ENCODE results near the gene ATRIP. TPM values are rescaled to one million over a fixed set of nuclear protein-coding genes. Genes with fewer than 3 reads are reported as not detected.
A peak's percentile ranks its signal among the peaks of the same experiment; 100 is the strongest.

The ATRIP gene
- total RNA-seq, 1 donor = 7.8 TPM

DNA sequence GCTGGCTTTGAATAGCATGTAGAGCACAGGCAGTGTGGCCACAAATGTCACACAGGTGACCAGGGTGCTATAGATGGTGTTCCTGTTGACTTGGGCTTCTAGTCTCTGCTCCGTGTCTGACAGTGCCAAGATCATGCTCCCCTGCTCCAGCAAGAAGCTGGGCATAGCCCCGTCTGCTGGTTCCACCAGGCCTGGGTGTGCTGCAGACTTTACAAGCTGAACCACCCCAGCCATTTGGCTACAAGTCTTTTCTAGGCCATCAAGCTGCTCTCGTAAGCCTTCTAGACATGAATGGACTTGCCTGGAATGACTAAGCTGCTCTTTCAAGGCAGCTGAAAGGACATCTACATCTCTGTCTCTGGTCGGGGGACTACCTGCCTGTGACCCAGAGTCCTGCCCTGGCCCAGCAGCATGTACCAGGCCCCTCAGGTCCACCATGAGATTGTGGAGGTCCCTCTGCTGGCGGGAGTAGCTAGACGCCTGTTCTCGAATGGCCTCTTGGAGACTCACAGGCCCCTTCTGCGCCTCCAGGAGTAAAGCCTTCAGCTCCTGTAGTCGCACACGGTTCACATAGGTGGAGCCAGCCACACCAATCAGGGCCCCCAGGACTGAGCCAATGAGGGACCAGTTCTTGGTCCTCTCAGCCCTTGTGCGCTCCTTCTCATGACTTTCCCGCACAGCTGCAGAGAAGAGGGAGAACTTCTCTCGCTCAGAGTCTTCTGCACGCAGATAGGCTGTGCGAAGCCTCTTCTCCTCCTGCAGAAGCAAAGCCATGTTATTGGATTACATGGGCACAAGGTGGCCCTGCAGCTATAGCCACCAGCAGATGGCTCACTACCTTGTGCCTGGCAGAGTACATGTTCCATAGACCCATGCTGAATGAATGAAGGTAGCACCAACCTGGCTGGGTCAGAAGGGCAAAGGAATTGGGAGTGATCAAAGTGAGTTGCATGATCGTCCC is 13.8 kb upstream of the ATRIP start:
- H3K4me3 ChIP-seq (ENCODE audit: low read depth, low read length) = no peak overlapping the region
- DNase-seq (ENCODE audit: low read depth) = no peak
- TF ChIP-seq, protein P1, sequence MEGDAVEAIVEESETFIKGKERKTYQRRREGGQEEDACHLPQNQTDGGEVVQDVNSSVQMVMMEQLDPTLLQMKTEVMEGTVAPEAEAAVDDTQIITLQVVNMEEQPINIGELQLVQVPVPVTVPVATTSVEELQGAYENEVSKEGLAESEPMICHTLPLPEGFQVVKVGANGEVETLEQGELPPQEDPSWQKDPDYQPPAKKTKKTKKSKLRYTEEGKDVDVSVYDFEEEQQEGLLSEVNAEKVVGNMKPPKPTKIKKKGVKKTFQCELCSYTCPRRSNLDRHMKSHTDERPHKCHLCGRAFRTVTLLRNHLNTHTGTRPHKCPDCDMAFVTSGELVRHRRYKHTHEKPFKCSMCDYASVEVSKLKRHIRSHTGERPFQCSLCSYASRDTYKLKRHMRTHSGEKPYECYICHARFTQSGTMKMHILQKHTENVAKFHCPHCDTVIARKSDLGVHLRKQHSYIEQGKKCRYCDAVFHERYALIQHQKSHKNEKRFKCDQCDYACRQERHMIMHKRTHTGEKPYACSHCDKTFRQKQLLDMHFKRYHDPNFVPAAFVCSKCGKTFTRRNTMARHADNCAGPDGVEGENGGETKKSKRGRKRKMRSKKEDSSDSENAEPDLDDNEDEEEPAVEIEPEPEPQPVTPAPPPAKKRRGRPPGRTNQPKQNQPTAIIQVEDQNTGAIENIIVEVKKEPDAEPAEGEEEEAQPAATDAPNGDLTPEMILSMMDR (IDR thresholded peaks at IDR 0.05; ENCODE audit: insufficient read depth, low read depth, low read length) = peak; percentile 8

DNA sequence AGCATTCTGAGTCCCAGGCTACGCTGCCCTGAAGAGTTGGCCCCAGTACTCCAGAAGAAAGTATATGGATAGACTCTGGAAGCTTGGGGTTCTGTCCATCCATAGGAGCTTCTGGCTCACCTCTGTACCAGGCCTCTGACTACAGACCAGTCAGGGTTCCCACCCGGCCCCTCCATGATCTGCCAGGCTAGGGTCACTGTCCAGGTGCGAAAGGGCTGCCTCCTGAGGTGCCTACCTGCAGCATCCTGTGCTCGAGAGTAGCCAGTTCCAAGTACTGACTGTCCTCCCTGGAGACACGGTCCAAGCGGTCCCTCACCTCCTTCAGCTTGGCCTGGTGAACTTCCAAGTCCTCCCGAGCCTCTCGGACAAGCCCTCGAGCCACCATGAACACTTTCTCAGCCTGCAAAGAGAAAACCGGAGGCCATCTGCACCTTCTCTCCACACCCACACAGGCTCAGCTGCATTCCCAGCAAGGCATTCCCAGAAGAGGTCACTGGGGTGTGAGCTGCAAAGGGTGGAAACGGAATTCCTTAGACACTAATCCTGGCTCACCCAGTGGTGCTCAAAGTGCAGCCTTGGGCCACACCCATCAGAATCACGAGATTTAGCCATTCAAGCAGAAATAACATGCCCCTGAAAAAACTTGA is 12.9 kb upstream of the ATRIP start:
- peak overlapping the region; percentile 10 for H3K4me3 ChIP-seq (ENCODE audit: low read depth, low read length)

DNA sequence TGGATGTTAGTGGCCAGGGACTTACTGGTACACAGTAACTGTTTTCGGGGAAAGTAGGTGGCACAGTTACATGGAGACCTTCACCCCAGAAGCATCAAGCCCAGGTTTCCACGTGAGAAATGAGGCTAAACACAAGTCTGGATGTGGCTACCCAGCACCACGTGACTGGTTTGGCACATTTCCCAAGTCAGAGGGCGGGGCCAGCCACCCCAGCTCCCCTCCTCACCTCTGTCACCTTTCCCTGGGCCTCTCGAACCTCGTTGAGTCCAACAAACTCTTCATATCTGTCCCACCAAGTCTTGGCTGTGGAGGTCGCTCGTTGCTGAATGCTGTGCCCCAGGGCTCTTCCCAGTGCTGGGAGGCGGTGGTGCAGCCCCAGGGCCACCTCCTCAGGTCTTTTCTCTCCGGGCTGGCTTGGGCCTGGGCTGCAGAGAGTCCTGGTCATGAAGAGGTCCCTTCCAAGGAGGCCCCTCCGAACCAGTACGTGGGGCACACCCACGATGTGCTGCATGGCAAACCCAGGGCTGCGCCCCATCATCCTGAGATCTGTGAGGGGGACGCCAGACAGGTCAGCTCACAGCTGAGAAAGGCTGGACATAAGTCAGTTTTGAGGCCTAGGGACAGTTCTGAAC is 11.8 kb upstream of the ATRIP start:
- no peak overlapping the region for H3K4me3 ChIP-seq (ENCODE audit: low read depth, low read length)
- TF ChIP-seq, protein P1 (IDR thresholded peaks at IDR 0.05; ENCODE audit: insufficient read depth, low read depth, low read length) = no peak
- no peak for DNase-seq (ENCODE audit: low read depth)

More for the DNA sequence above, 12.9 kb upstream of the ATRIP start:
- TF ChIP-seq, protein P1 (IDR thresholded peaks at IDR 0.05; ENCODE audit: insufficient read depth, low read depth, low read length) = no peak
- DNase-seq (ENCODE audit: low read depth) = peak; percentile 75

DNA sequence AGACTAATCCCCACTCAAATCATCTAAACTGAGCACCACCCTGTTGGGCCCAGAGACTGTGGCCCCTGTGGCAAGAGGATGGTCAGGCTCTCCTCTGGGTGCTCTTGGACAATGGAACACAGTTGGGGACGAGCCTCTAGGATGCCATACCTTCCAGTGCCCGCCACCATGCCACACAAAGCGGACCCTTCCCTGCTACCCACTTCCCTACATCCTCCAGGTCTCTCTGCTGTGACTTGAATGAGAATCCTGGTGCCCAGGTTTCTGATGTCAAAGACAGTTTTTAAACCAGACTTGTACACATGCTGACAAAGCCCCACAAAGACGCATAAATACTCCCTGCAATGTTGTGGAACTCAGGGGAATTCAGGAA is 11.3 kb upstream of the ATRIP start:
- no peak for DNase-seq (ENCODE audit: low read depth)
- TF ChIP-seq, protein P1 (IDR thresholded peaks at IDR 0.05; ENCODE audit: insufficient read depth, low read depth, low read length) = no peak
- no peak overlapping the region for H3K4me3 ChIP-seq (ENCODE audit: low read depth, low read length)

DNA sequence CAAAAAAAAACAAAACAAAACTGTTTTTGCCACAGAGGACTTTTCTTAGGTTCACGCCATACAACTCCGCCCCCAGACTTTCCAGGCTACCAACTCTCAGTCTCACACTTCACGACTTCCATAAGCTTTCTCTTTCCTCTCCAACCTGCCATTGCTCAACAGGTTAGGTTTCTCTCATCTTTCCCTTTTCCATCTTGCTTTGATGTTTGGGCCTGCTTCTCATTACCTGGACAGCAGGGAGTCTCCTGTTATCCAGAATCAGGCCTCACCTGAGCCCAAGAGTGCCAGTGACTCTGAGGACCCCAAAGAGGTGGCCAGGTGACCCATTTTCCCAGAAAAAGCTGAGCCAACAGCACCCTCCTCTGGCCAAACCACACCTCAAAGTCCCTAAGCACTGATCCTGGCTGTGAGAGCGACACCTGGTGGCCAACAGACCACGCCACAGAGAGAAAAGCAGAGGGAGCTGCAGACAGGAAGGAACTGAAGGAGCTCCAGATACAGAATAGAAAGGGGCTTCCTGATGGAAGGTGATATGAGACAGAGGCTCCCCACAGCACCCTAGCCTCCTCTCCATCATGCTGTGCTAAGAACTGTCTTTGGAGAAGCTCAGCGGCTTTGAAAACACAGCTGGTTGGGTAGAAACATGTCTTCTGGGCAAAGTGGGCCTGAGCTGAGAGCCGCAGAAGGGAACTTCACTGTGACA is 10.6 kb upstream of the ATRIP start:
- DNase-seq (ENCODE audit: low read depth) = peak; percentile 85
- TF ChIP-seq, protein P1 (IDR thresholded peaks at IDR 0.05; ENCODE audit: insufficient read depth, low read depth, low read length) = peak; percentile 100
- no peak overlapping the region for H3K4me3 ChIP-seq (ENCODE audit: low read depth, low read length)

DNA sequence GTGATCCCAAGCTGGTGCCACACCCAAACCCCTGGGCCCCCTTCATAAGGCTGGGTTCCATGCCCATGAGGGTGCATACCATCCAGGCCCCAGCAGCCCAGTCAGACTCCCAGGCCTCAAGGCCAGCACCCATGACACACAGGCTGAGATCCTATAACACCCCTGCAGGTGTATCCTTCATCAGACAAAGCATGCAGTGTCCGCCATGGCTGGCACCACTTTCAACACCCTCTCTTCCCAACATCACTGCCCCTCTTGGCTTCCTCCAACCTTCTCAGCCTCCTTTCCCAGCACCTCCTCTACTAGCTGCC is 10.1 kb upstream of the ATRIP start:
- TF ChIP-seq, protein P1 (IDR thresholded peaks at IDR 0.05; ENCODE audit: insufficient read depth, low read depth, low read length) = no peak
- H3K4me3 ChIP-seq (ENCODE audit: low read depth, low read length) = no peak overlapping the region
- DNase-seq (ENCODE audit: low read depth) = no peak
